Mammary epithelial cell (primary cell): ENCODE data around the gene RTN4IP1.

Experiments used
- EZH2 ChIP-seq: IDR thresholded peaks from 2 replicates; pipeline ENCODE4 v1.6.1; 2012; ENCODE audit warnings: low read length, inconsistent platforms, borderline replicate concordance
- TF ChIP-seq, protein P1 (sequence below), 2 donors: IDR thresholded peaks in 1 of 2; conservative IDR thresholded peaks in 1 of 2; 2 replicates each; pipeline ENCODE4 v1.5.1; 2011 to 2012; ENCODE audit warnings: inconsistent platforms in 2 of 2, low read length in 2 of 2, mild to moderate bottlenecking in 2 of 2, control low read depth in 1 of 2, low read depth in 1 of 2; ENCODE audit not compliant: insufficient read depth in 1 of 2; ENCODE audit errors: extremely low read depth in 1 of 2

DNA sequence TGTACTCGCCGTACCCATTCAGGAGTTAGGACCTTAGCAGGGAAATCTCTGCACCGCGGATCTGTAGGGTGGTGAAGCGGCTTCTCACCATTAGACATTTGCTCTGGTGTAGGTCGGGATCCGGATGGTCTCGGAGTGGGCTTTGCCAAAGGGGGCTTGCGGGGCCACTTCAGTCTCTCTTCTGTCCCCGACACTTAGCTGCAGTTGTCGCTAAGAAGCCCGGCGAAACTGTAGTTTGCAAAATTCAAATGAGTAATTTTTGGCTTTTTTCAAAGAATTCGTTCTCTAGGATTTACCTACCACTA, 513 bp upstream of the RTN4IP1 start:
- no peak for TF ChIP-seq EZH2
- TF ChIP-seq, protein P1, sequence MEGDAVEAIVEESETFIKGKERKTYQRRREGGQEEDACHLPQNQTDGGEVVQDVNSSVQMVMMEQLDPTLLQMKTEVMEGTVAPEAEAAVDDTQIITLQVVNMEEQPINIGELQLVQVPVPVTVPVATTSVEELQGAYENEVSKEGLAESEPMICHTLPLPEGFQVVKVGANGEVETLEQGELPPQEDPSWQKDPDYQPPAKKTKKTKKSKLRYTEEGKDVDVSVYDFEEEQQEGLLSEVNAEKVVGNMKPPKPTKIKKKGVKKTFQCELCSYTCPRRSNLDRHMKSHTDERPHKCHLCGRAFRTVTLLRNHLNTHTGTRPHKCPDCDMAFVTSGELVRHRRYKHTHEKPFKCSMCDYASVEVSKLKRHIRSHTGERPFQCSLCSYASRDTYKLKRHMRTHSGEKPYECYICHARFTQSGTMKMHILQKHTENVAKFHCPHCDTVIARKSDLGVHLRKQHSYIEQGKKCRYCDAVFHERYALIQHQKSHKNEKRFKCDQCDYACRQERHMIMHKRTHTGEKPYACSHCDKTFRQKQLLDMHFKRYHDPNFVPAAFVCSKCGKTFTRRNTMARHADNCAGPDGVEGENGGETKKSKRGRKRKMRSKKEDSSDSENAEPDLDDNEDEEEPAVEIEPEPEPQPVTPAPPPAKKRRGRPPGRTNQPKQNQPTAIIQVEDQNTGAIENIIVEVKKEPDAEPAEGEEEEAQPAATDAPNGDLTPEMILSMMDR (conservative IDR thresholded peaks at IDR 0.05 in 1 of 2, IDR thresholded peaks at IDR 0.05 in 1 of 2; ENCODE audit: extremely low read depth in 1 of 2, insufficient read depth in 1 of 2, low read depth in 1 of 2, low read length in 2 of 2), result no peak
